NCI-H146 treated with DMSO at 0.1 percent for 48 hours (cell line): ENCODE results near the gene MAP1LC3B.

Experiments
- DNase-seq: peaks from one replicate; lab custom pipeline; 2025; ENCODE audit not compliant: unreplicated experiment; lab: John Stamatoyannopoulos, UW

MAP1LC3B gene

DNA sequence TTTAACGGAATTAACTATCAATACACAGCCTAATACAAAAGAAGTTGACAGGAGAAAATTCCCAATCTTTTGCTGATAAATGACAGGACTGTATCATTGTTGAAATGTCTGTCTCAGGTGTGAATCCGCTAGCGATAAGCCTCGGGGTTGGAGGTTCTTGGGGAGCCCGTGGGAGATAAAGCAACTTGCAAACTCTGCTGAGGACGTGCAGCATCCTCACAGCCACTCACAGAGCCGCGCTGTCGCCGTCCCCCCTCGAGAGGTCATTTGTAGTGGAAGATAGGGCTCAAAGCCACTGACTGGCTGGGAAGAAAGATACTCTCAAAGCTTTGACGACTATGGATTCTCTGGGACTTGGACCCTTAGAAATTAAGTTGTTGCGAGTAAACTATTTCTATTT lies 17.0 kb downstream of the MAP1LC3B start:
- no peak for DNase-seq

DNA sequence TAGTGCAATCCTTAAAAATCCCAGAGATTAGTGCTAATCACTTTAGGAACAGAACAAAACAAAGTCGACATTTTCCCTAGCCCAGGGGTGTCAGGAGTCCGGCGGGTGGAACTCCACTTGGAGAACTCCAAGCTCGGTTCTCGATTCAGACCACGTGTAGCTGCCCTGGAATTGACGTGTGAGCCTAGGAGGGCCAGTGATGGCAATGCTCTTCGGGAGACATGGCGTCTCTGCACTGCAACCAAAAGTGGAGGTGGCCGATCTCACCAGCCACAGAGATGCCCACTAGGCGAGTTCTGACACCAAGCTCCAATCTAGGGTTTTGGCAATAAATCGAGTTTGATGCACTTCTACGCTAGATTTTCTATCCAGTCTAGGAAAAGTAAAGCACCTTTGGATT lies 17.6 kb downstream of the MAP1LC3B start:
- DNase-seq: no peak

DNA sequence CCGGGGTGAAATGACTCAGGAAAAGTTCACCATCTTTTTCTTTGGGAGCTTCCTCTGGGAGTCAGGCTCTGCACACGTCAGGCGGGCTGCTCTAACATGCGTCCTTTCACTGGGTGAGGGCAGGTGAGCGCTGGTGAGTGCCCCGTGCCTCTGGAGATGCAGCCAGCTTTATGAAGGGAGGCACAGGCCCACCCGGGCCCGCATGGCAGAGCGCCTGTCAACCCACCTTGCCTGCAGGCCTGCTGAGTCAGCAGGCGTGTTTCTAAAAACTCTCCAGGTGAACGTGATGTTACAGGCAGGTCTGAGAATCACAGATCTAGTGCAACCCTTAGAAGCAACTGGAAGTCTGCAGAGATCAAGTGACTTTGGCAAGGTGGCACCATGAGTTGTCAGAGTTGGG lies 18.4 kb downstream of the MAP1LC3B start:
- no peak for DNase-seq

DNA sequence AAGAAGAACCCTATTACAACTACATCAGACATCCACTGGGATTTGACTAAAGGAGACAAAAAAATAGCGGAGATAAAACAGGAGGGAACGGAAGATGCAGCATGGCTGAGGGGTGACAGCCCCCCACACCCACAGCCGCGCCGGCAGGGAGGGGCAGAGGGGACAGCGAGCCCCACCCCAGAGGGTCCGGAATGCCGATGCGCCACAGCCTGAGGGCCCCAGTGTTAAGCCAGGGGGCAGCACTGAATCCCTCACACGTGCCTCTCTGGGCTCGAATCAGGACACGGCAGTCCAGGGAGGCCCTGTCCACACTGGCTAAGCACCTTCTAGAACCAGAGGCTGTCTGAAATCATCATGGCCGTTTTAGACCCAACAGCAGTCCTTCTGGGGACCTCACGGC lies 18.8 kb downstream of the MAP1LC3B start:
- no peak for DNase-seq

DNA sequence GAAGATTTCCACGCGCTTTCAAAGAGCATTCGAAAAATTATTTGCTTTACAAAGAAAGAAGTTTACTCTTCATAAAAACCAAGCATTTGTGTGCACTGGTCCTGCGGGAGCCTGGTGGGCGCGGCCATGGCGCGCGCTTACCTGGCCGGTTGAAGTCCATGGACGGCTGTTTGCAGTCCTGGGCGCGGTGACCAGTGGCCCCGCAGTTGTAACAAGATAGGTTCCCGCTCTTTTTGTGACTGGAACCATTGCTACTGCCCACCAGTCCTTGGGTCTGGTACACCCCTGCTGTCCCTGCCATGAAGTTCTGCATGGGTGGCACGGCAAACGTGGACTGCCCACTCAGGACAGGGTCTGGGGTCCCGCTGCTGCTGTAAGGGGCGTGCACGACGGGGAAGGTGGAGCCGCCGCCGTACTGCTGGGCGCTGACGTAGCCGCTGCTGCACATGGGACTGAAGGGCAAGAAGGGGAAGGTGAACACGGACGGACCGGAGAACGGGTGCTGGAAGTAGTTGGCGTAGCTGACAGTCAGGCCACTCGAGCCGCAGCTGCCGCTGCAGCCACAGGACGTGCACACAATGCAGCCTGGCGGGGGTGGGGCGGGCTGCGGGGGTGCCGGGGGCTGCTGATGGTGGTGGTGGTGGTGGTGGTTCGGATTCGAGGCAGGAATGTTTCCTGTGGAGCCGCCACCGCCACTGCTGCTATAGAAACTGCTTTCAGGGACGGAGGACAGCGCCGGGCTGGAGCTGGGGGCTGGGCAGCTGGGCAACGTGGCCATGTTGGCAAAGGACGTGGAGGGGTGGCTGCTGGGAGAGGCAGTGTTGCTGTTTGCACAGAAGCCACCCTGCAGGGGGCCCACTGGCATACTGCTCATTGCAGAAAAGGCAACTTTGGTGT lies 19.5 kb downstream of the MAP1LC3B start:
- DNase-seq: no peak

DNA sequence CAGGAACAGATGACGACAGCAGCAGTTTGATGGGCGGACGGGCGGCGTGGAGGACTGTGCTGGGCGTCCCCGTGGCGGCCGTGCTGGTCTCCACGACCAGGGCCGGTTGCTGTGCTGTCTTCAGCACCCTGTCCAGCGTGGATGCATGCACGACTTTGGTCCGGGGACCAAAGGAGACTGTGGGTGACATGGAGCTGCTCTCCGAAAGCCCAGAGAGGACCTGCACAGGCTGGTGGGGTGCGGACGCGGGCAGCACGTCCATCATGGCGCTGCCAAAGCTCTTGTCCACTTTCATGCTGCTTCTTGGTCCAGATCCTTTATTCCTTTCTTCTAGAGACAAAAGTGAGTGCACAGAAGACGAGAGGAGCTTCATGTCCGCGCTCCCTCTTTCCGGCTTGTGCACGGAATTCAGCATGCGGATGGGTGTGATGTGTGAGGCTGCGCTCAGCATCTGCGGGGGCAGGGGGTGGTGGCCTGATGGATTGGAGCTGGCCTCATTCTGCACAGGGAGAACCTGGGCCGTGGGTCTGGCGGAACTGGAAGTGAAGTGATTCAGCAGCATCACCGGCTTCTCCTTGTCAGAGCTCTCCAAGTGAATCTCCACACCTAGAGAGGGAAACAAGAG lies 20.3 kb downstream of the MAP1LC3B start:
- no peak for DNase-seq

DNA sequence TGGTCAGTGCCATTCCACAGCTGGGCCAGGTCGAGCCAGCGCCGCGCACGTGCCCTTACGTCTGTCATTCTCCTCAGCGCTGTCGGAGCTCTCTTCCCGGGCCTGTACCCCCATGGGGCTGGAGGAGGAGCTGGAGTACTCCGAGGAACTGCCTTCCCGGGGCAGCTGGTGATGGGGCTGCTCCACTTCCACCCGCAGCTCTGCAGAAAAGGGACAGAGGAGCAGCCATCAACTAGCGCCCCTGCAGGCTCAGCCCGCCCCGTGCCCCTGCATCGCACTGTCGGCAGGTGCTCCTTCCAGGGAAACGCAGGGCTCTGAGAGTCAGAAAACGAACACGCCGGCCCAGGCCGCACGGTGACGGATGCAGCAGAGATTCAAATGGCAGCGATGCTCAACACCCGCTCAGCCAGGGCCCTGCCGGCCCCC lies 20.9 kb downstream of the MAP1LC3B start:
- DNase-seq: no peak

DNA sequence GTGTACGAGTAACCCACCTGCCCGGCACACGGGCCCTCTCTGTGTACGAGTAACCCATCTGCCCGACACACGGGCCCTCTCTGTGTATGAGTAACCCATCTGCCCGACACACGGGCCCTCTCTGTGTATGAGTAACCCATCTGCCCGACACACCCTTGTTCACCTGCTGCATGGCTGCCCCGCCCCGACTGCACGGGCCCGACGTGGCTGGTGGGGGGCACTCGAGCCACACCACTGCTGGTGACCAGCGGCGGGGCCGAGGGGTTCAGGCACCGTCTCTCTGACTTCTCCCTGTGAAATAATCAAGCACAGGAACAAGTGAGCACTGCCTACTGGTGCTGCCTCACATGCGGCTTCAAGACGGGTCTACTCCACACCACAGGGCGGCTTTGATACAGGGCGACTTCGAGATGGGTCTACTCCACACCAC lies 22.1 kb downstream of the MAP1LC3B start:
- no peak for DNase-seq

DNA sequence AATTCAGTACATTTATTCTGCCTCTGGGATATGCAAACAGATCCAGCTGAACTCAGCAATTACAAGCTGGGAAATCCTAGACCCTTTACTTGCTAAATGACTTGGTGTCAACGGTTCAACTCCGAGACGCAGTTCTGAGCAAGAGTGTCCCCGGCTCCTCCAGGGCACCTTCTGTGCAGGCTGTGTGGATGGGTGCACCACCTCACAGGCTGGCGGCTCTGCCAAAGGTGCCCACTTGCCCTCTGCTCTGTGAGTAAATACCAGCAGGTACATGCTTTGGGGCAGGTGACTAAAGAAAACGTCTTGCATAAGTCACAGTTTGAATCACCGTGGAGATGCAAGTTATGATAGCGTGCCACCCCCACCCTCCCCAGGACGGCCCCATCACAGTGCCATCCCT lies 23.3 kb downstream of the MAP1LC3B start:
- DNase-seq: no peak

DNA sequence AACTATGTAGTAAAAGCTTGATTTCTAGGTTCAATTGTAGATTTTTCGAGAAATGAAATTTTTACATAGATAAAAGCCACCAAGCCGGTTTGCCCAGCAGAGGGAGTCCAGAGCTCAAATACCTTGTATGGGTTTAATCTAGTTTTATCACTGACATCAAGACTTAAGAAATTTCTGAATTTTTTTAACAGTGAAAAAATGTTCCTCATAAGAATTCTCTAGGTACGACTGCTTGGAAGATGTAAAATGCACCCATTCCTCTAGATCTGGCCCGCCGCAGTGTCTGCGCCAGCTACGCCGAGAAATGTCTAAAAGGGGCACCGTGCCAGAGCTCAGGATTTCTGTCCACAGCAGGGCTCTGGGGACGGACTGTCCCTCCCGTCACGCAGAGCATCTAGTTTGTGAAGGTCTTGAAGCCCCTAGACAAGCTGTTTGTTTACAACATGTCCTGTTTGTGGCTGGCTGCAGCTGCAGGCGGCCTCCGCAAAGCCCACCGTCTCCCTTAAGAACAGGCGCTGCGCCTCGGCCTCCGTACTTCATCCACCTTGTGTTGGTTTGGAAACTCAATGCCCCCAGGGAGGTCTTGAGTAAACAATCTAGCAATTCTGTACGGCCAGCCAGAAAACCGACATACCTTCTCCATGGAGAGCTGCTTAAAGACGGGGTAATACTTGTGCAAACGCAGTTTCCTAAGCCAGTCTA lies 24.8 kb downstream of the MAP1LC3B start:
- DNase-seq: no peak

DNA sequence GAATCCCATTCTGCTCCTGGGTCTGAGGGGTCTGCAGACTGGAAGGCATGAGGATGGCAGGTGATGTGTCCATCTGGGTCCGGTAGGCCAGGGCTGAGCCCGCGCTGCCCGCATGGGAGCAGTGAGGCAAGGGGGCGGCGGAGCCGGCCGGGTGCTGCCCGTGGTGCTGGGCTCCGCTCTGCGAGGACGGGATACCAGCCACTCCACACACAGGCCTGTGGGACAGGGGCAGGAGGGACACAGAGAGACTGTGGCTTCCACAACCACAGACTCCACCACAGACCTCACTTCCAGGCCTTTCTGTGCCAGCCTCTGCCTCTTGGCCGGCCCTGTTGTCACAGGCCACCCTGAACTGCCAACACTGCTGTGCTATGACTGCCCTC lies 25.4 kb downstream of the MAP1LC3B start:
- no peak for DNase-seq

DNA sequence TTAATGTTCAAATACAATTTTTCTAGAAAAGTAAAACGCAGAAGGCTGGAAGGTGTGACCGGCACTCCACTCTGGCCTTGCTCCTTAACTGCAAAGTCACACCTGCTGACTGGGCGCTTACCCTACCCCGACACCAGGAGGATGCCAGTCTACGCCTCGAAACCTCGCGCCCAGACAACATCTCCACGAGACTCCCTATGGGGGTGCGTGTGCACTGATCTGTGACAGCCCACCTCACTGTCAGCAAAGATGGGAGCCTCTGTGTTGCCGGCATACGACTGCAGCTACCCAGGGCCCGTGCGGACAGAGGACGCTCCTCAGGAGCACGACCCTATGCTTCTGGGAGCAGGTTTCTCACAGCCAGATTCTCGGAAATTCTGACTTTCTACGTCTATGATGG lies 26.1 kb downstream of the MAP1LC3B start:
- no peak for DNase-seq

DNA sequence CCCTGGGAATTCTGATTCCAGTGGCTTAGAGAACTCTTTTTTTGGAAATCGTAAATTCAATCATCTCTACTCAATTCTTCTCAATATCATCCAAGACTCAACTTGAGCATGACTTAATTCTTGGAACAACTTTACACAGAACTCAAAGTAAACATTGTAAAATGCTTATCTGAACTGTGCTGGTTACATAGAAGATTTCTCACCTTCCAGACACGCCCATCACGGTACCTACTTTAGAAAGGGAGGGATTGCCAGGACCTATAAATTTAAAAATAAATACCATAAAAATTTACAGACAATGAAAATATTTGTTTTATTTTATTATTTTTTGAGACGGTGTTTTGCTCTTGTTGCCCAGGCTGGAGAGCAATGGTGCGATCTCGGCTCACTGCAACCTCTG lies 26.5 kb downstream of the MAP1LC3B start:
- no peak for DNase-seq

DNA sequence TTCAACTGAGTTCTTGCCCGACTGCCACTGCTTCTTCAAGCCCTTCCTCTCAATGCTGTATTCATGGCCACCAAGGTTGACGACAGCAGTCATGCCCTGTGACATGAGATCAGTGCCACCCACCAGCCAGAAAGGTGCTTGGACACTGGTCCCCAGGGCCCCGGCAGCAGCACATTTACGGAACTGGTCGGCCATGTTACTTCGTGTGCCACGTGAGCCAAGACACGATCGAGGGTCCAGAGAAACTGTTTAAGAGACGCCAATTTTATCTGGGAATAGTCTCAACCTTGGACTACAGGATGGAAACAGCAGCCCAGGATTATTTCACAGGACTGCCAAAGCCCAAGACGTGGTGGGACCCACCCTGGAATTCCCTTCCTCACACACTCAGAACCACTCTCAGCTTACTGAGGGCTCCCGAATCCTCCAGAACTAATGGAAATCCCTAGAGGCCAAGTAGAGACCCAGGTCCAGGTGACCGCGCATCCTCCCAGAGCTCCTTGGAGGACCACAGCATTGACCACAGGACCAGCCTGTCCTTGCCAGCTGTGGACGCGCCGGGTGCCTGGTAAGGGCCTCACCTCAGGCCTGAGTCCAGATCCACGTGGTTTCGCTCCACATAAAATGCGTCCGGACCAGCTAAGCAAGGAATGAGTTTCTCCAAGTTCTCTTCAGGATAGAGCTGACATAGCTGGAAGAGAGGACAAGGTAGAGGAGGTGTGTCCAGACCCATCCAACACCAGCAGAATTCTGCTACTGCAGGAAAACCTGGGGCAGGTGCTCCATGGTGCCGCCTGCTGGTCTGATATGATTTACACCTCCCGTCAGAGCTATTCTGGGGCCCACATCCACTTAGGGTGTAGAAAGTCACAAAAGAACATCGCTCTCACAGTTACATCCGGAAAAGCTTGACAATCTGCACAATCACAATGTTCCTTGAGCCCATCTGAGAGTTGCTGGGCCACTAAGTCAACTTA lies 28.2 kb downstream of the MAP1LC3B start:
- no peak for DNase-seq

DNA sequence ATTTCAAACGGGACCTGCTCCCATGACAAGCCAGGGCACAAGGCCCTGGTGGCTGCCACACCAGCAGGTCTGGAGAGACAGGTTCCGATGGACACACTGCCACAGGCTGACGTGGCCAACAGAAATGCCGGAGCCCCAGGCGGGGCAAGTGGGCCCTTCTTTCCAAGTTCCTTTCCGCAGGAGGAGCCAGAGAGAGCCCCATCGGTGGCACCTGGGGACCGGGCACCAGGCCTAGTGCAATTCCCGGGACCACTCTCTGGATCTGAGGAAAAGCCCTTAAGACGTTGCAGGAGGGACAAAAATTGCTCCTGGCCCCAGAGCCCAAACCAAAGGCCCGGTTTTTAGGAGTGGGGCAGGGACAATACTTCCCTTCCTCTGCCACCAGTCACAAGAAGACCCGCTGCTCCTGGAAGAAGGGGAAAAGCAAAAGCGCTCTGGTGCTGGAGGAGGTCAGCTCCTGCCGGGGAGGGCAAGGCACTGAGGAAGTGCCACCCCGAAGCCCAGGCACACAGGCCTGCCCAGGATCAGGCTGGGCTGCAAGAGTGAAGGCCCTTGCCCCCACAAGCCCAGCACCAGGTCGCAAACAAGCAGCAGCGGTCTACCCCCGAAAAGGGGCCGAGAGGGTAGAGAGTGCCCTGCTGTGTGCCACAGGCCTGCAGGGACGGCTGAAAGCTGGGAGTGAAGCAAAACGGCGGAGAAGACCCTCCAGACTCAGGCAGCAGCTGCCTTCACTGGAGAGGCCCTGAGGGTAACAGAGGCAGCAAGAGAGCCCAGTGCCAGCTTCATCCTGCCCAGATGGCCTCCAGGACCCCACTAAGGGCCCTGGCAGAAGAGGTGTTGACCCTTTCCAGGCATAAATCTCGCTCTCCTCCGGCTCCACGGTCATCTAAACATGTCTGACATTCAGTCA lies 29.1 kb downstream of the MAP1LC3B start:
- DNase-seq: no peak

DNA sequence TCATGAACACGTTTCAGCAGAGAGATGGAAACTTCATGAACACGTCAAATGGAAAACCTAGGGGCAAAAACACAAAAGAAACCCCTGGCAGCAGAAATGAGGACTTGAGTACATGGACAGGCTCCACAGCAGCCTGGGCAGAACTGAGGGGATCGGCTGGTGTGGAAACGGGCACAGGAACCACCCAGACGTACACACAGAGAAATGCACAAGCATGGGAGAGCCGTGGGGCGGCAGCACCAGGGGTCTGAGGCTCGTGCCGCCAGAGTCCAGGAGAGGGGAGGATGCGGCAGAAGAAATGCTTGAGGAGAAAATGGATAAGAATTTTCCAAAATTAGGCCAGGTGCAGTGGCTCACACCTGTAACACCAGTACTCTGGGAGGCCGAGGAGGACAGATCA lies 30.0 kb downstream of the MAP1LC3B start:
- no peak for DNase-seq

DNA sequence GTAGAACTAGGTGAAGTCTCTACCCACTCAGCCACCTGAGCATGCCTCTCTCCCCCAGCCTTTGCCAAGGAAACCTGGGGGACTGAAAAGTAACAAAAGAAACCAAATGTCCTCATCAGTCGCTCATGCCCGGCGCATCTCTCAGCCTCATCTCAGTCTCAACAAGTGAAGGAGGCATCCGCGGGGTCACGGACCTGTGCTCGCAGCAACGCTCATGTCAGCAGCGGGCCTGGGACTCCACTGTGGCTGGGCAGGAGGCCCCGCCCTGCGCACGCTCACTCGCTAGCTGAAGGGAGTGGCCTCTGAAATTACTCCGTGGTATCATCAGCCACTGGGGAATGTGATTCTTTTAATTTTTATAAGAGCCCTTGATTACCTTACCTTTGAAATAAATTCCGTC lies 31.3 kb downstream of the MAP1LC3B start:
- DNase-seq: no peak

DNA sequence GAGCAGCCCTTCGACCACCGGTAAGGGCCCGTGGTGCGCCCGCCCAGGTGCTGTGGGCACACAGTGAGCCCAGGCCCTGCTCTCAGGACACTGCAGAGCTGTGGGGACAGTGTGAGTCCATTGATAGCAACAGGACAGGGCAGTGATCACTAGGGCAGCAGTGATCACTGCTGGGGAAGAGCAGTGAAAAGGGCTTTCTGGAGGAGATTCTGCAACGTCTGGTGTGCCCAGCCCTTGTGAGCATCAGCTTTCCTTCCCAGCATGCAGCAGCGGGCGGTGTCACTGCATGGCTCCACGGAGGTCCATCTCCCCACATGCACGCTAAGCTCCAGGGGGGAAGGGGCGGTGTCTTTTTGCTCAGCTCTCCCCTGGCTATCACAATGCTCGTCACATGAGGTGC lies 32.1 kb downstream of the MAP1LC3B start:
- no peak for DNase-seq

DNA sequence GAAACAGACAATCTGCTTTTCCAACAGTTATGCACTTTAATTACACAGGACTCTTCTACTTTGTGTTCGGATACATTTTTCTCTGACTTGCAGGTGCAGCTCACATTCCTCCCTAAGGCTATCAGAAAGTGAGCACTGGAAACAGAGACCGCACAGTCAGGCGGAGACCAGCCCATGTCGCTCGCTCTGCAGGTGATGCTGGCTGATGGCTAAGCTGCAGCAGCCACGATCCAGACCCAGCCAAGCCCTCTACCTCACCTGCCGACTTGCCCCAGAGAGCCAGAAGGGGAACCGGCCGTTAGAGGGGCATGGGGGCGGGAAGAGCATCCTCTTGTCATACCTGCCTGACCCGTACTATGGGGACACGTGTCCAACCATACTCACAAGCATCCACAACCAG lies 33.8 kb downstream of the MAP1LC3B start:
- DNase-seq: no peak
